AML-193 (cell line): ENCODE data around the gene COL23A1.

ENCODE experiments used
- DNase-seq, 2 experiments: peaks; one replicate each; lab custom pipeline; 2025; lab: John Stamatoyannopoulos, UW

The COL23A1 gene

DNA sequence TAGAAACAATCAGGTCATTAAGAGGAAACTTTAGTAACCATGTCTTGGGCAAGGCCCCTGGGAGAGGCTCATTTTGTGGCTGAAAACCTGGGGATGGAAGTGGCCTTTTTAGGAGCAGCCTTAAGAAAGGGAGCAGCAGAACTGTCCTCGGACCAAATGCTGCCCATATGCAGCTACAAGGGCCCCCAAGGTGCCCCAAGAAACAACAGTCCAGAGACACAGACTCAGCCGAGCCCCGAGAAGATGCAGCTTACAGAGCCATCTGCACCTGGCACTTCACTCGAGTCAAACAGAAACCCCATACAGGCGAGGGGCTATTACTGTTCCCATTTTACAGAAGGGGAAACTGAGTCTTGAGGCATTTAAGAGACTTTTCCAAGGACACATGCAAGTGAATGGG is 58.0 kb downstream of the COL23A1 start:
- no peak for DNase-seq

DNA sequence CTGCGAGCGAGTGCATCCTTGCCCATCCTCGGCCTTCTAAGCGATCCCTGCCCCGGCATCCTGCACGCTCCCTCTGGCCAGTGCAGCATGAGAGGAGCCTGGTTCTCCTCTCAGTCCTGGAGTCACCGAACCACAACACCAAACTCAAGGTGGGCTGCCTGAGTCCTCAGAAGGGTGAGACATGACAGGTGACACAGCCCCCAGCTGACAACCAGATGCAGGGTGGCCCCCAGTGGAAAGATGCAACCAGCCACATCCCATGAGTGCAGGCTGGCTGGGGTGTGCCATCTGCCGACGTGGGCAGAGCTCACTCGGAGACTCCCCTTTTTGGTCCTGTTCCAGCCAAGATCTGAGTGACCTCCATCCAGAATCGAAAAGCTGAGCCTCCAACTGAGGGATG is 58.4 kb downstream of the COL23A1 start:
- no peak for DNase-seq

DNA sequence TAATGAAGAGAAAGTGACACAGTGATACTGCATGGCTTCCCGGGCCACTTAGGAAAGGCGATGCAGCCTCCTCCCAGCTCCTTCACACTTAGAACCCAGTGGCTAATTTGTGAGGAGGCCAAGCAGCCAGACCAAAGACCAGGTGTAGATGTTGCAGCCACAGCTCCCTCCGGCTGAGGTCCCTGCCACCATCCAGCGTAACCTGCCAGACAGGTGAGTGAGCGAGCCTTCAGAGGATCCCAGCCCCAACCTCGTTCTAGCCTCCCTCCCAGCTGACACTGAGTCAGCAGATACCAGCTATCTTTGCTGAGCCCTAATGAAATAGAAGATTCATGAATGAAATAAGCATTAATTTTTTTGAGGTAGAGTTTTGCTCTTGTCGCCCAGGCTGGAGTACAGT is 59.7 kb downstream of the COL23A1 start:
- no peak for DNase-seq

DNA sequence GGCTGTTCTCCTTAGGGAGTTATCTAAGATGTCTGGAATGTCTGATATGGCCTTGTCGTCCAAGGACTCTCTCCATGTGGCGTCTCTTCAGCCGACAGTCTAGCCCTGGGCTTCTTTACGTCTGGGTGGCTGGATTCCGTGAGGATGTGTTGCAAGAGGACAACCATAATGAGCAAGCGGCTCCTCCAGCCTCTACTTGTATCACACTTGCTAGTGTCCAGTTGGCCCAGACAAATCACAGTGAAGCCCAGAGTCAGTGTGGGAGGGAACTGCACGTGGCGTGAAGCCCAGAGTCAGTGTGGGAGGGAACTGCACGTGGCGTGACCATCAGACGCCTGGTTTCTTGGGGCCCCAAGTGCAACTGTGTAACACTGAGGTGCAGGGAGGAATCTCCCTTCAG is 61.1 kb downstream of the COL23A1 start:
- no peak for DNase-seq

DNA sequence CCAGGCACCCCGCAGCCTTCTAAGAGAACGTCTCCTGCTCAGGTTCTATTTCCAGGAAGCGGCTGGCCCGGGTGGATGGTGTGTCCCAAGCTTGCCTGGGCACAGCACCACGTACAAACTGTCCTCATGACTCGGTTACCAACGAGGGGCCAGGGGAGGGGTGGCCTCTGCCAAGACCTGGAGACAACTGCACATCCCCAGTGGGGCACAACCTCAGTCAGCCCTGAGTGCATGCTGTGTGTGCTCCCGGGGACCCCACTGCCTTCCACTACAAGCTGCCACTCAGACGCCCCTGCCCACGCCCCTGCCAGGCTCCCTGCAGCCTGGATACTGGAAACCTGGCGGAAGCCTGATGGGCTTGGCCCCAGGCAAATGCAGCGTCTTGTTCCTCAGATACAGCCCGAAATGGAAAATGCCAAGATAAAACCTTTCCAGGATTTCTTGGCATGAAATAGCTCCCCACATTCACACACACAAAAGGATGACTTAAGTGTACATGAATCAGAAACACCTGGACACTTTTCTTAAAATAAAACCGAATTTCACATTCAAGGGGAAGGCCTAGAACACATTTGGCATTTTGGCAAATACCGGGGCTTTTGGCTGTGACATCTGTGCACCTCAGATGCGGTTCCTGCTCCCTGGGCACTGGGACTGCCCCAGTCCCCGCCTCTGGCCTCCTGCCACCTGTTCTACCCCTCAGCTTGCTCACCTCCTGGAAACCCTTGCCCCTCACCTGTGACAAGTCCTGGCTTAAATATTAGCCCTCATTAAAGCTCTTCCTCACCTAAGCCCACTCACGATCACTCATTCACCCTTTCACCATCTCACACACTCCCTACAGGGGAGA is 62.5 kb downstream of the COL23A1 start:
- DNase-seq = no peak

DNA sequence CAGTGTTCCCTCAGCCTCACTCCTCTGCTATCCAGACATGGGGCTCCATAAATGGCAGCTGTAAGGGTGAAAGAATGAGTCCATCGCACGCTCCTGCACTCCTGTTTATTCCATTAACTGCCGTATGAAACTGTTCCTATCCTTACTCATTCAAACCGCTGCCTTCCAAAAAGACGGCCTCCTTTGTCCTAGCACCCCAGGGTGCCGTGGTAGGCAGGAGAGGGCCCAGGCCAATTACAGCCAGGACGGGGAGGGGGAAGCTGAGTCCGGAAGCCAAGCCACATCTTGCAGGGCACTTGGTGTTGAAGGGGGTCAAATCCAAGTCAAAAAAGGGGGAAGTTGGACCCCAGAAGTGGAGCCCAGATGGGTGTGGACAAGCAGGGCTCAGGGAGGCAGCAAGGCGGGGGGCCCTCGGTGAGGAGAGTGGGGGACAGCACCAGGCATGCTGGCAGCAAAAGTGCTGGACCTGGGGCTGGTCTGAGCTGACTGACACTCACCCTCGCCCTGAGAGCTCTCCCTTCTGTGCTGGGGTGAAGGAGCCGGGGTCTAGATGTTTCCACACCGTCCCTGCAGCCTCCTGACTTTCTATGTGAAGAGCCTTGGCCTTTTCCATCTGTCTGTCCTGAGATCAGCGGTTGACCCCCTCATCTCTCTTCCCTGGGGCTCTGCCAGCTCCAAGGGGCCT is 63.3 kb downstream of the COL23A1 start:
- DNase-seq = no peak

DNA sequence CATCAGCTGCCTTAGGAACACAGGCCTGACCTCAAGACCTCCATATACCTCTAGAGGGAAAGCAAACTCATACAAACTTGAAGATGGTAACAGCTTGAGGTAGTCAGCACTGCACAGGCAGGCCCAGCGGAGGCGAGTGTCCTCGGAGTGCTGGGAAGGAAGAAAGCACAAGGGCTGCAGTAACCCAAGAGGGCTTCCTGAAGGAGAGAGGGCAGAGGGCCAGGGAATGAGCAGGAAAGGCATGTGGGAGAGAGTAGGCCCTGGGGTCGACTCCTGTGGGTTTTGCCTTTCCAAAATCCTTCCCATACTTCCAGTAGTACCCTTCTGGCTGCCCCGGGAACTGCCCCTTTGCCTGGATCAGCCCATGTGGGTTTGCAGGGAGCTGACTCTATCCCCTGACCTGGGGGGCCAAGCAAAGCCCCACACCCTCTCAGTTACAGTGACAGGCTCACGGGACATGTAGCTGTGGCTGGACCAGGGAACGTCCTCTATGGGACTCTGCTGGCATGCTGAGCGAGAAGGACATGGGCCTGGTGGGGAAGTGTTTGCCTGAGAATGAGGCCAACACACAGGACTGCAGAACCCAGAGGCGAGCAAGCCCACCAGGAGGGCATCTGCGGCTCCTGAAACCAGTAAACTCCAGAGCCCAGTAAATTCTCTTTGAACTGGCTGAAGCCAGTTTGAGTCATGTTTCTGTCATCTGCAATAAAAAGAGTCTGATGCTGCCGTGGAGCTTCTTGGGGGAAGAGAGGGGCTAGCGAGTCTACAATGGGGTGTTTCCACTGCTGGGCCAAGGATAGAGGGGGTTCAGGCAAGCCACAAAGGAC is 64.1 kb downstream of the COL23A1 start:
- DNase-seq = no peak

DNA sequence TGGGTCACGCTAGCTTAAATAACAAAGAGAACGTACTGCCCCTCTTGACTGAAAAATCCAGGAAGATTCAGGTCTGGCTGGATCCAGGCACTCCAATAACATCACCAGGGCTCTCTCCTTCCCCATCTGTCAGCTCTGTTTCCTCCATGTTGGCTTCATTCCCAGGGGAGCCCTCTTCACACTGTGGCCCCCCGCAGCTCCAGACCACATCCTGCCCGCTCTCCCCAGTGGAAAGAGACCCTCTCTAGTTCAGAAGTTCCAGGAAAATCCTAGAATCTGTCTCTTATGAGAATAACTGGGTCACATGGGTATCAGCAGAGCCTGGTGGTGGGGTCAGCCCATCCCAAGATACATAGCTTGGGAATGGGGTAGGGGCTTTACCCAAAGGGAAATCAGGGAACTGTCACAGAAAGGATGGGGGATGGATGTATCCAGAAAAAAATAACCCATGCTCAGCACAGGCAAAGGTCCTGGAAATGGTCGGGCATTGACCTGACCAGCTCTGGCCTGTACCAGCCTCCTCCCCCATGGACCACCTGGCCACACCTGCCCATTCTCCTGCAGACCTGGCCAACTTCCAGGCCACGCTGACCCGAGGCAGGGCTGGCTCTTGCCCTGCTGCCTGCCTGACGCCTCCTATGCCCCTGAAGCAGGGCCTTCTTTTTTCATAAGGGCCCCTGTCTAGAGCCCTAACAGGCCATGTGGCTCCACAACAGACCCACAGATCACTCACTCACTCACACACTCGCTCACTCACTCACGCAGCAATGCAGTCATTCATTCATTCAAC is 65.9 kb downstream of the COL23A1 start:
- no peak for DNase-seq

DNA sequence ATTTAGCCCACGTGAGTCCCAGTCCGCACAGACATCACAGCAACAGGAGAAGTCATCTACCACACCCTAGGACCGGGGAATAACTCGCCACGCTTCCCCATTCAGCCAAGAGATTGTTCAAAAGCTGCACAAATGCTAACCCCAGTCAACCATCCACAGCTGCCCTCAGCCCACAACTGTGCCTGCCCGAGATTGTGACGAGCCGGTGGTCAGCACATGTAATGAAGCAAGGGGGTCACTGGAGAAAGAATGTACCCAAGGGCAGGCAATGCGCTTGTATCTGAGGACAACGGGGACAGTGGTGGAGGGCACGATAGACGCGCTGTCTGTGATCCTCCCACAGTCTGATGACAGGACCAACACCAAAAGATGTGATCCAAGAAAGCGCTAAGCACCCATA is 67.8 kb downstream of the COL23A1 start:
- no peak for DNase-seq

DNA sequence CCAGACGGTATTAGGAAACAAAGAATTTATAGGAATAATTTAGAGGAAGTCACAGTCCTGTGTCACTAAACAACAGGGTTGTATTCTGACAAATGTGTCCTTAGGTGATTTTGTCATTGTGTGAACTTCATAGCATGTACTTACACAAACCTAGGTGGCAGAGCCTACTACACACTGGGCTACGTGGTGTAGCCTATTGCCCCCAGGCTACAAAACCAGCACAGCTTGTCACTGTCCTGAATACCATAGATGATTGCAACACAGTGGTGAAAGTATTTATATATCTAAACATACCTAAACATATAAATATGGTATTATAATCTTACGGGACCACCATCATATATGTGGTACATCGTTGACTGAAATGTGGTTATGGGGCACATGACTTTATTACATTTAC is 69.3 kb downstream of the COL23A1 start:
- DNase-seq = no peak

DNA sequence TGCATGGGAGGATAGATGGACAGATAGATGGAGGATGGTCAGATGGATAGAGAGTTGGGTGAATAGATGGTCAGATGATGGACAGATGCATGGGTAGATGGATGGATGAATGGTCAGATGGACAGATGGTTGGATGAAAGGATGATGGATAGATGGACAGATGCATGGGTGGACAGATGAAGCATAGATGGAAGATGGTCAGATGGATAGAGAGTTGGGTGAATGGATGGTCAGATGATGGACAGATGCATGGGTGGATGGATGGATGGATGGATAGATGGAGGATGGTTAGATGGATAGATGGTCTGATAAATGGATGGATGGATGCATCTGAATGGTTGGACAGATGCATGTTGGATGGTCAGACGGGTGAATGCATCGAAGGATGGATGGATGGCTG is 70.4 kb downstream of the COL23A1 start:
- DNase-seq = no peak

DNA sequence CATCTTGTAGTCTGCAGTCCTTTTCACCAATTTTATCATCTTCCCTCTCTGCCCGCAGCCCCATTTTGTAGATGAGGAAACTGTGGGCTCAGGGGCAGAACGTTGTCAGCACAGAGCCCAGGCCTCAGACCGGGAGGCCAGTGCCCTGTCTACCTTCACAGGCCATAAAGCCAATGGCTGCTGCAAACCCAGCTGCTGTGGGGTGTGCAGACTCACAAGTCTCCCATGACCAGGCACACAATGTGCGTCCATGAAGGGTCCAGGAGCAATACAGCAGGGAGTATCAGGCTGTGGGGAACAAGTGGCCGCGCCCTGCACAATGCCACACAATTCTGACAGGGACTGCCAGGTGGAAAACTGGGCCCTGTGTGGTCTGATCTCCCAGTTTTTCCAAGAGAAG is 71.0 kb downstream of the COL23A1 start:
- DNase-seq = no peak

DNA sequence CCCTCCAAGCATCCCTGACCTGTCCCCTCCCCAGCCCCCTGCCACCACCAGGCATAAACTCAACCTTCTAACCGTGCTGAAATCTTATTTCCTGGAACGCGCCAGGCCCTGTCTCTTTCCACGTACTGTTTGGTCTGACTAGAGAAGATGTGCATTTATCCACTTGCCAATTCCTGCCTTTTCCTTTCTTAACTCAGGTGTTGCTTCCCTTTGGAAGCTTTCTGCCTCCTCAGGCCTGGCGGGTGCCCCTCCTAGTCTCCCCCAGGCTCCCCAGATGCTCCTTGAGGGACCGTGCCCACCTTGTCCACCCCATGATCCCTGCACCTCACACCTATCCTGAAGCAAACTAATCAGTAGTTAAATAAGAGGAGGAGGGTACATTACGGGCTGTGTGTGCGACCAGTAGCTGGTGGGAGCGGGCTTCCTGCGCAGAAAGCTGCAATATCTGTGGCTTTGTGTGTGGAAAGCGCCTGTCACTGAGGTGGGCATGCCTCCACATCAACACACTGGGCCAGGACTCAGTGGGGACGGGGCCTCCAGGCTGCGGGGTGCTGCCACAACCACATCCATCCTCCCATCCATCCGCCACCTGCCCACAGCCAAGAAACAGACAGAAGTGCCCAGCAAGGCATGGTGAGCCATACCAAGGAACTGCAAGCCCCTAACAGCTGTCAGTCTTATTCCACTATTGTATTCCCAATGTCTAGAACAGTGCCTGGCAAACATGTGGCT is 73.5 kb downstream of the COL23A1 start:
- no peak for DNase-seq

DNA sequence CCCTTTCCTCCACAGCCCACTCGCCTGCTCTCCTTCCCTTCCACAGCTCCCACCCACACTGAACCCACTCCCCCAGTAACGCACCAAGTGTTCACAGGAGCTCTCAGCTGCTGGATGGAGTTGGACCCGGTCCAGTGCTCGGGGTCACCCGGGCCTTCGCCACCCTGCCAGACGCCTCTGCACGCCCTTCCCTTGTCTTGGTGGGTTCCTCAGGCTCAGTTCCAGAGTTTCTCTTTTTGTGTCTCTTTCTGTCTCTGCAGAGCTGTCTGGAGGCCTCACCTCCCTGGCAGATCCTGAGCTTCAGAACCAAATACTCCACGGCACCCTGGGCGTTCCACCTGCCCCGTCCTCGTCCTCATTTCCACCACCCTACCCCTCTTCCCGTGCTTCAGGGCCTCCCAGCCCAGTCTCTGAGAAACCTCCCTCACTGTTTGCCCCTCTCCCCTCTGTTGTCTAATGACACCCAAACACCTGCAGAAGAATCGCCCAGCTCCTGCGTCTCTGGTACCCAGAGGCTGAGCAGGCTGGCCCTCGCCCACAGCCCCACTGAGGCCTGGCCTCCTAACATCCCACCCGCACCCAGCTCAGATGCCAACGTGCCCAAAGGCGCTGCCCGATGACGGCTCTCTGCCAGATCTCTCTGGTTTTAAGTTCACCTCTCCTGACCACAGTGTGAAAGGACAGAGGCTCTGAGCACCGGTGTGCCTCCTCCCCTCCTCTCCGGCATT is 74.3 kb downstream of the COL23A1 start:
- DNase-seq = no peak

DNA sequence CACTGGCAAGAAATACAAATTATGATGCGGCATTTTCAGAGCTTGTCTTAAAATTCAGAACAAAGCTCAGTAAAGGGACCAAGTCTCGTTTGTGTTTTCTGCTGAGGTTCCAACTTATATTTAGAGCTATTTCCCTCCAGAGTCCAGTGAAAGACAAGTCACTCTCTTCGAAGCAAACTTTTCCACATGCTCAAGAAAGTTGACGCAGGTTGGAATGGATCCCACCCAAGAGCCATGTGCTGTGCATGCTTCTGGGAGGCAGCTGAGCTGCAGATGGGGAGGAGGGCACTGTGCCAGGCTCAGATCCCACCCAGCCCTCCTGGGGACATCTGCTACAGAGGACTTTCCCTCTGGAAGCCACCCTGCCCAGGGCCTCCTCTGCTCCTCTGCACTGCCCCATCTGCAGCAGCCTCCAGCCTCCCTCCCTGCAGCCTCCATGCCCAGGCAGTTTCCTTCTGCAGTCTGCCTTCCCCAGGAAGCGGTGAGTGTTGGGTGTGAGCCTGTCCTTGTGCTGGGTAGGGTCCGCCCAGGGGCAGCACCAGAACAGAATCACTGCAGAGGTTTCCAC is 75.3 kb downstream of the COL23A1 start:
- DNase-seq = no peak

DNA sequence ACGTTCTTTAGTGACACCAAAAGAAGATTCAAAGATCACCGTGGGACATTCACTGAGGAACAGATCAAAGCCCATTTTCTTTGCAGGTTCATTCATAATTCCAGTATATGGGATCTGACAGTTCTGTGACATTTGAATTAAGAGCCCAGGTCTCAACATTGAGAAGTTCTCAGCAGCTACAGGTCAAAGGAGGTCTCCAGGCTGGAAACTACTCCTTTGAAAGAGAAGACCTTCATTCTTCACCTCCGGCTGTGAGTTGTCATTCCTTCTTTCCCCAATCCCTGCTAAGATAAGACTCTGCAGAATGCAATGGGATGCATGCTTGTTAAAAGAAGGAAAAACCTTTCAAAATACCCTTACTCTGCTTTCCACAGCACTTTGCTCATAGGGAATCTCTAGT is 79.0 kb downstream of the COL23A1 start:
- DNase-seq = no peak

DNA sequence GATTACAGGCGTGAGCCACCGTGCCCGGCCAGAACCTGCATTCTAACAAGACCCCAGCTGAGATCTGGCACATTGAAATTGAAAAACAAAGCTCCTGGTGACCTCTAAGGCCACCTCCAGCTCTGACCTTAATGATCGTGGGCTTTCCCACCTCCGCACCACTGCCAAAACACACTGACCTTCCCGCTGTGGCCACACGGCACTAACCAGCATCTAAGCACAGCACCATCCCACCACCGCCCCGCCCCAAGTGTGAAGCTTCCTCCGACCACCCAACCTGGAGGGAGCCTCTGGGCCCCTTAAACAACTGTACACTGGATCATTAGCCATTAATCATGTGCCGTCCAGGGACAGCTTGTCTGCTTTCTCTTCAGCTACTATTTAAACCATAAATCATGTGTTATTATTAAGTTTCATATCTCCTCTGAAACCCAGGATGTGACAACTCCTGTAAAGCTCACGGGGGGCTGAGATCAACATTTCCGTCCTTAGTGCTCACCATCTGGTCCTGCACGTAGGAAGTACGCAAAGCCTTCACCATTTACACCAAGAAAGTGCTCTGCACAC is 80.6 kb downstream of the COL23A1 start:
- DNase-seq = no peak

DNA sequence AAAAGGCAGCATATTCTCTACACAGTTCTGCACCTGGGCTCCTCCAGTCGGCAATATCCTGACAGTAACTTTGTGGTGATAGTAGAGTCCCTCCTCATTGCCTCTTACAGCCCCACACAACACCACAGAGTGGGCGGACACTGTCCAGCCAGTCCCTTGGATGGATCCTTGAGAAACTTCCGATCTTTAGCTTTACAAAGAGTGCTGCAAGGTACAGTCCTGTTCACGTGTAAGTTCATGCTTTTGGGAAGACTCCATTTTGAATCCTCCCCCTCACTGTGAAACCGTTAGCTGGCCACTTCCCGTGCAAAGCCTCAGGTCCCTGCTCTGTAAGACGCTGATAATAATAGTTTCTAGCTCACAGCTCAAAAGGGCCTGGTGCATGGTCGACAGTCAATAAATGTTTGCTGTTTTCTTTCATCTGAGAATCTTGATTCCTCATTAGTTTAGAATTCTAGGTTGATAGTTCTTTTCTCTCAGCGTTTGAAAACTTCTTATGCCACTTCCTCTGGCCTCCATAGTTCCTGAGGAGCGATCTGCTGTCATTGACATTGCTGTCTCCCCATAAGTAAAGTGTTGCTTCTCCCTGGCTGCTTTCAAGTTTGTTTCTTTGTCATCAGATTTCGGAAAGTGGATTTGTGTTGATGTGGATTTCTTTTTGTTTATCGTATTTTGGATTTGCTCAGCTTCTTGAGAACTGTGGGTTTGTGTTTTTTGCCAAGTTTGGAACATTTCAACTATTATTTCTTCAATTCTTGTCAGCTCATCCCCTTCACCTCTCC is 82.9 kb downstream of the COL23A1 start:
- no peak for DNase-seq
